Neural progenitor cell (in vitro differentiated cells): ENCODE measurements around the gene GABBR2. TPM values are rescaled to one million over a fixed set of nuclear protein-coding genes. Genes with fewer than 3 reads are reported as not detected.

Experiments
- DNase-seq: peaks from one replicate; pipeline ENCODE4 v3.0.0-alpha.2; 2016; ENCODE audit warnings: low spot score
- H2AFZ ChIP-seq: fragments of 200-600 bp; sonication (generic); replicated peaks from 2 replicates; pipeline ENCODE4 v1.6.1; 2016; ENCODE audit warnings: antibody characterized with exemption
- H3F3A ChIP-seq: fragments of 200-600 bp; sonication (generic); 2 replicates; pipeline ENCODE4 v1.6.1; 2016; ENCODE audit warnings: antibody characterized with exemption, low read depth
- H3K27ac ChIP-seq: fragments of 200-600 bp; sonication (generic); 2 replicates; pipeline ENCODE4 v1.5.1; 2016; ENCODE audit warnings: mild to moderate bottlenecking
- H3K27me3 ChIP-seq: fragments of 200-600 bp; sonication (generic); 2 replicates; pipeline ENCODE4 v1.6.1; 2016; ENCODE audit warnings: mild to moderate bottlenecking, moderate library complexity
- H3K36me3 ChIP-seq: fragments of 200-600 bp; sonication (generic); 2 replicates; pipeline ENCODE4 v1.5.1; 2016
- H3K4me1 ChIP-seq: fragments of 200-600 bp; sonication (generic); 2 replicates; pipeline ENCODE4 v1.6.1; 2016; ENCODE audit warnings: mixed run types
- H3K4me2 ChIP-seq: fragments of 200-600 bp; sonication (generic); 2 replicates; pipeline ENCODE4 v1.6.1; 2016
- H3K4me3 ChIP-seq: fragments of 200-600 bp; sonication (generic); 2 replicates; pipeline ENCODE4 v1.5.1; 2016
- H3K79me2 ChIP-seq: fragments of 200-600 bp; sonication (generic); 2 replicates; pipeline ENCODE4 v1.6.1; 2016; ENCODE audit warnings: low read depth
- H3K9ac ChIP-seq: fragments of 200-600 bp; sonication (generic); 2 replicates; pipeline ENCODE4 v1.6.1; 2016
- H3K9me3 ChIP-seq: fragments of 200-600 bp; sonication (generic); 2 replicates; pipeline ENCODE4 v1.5.1; 2016; ENCODE audit warnings: low read depth
- H4K20me1 ChIP-seq: fragments of 200-600 bp; sonication (generic); 2 replicates; pipeline ENCODE4 v1.6.1; 2016; ENCODE audit warnings: low read depth
- H3K27ac Mint-ChIP-seq: 3 replicates; pipeline ENCODE4 v1.8.0; 2021; ENCODE audit warnings: mixed read lengths
- H3K27me3 Mint-ChIP-seq: 2 replicates; pipeline ENCODE4 v1.8.0; 2022; ENCODE audit warnings: low read depth, mild to moderate bottlenecking, inconsistent platforms, moderate library complexity, mixed read lengths; ENCODE audit not compliant: insufficient read depth
- H3K36me3 Mint-ChIP-seq: 3 replicates; pipeline ENCODE4 v1.8.0; 2021; ENCODE audit warnings: mixed read lengths
- H3K4me1 Mint-ChIP-seq: 3 replicates; pipeline ENCODE4 v1.8.0; 2021; ENCODE audit warnings: mixed read lengths
- H3K4me3 Mint-ChIP-seq: 3 replicates; pipeline ENCODE4 v1.8.0; 2021; ENCODE audit warnings: mild to moderate bottlenecking, moderate library complexity, mixed read lengths
- H3K9me3 Mint-ChIP-seq: 3 replicates; pipeline ENCODE4 v1.8.0; 2020; ENCODE audit warnings: mixed read lengths
- CTCF ChIP-seq: fragments of 200-600 bp; sonication (generic); IDR thresholded peaks from 2 replicates; pipeline ENCODE4 v1.5.1; 2017; ENCODE audit warnings: antibody characterized with exemption, mild to moderate bottlenecking
- EZH2 ChIP-seq: fragments of 200-600 bp; sonication (generic); IDR thresholded peaks from 2 replicates; pipeline ENCODE4 v1.6.1; 2017; ENCODE audit warnings: antibody characterized with exemption, mild to moderate bottlenecking, moderate library complexity
- EZH2phosphoT487 ChIP-seq: fragments of 200-600 bp; sonication (generic); IDR thresholded peaks from 2 replicates; pipeline ENCODE4 v1.6.1; 2017; ENCODE audit warnings: antibody characterized with exemption
- total RNA-seq: library from RNA; depleted of rRNA; stranded (reverse); fragments of >200 nt; gene quantifications from 2 replicates; pipeline ENCODE4 v1.2.3, GENCODE V29; 2015; ENCODE audit warnings: low replicate concordance

Gene GABBR2
- total RNA-seq, 1 donor from 2014 or later: not detected

GRCh38 chr9:98378794-98379193 lies 329.9 kb downstream of the GABBR2 start:
- no peak for TF ChIP-seq CTCF
- no peak for TF ChIP-seq EZH2
- no peak for TF ChIP-seq EZH2phosphoT487
- H3K36me3 ChIP-seq: no peaks in the 10 kb centered on the region
- H3F3A ChIP-seq: no peaks in the 10 kb centered on the region
- Mint-ChIP-seq H3K4me3 (no peak overlapping the region), H3K27ac (no peak overlapping the region), H3K36me3 (no peaks in the 10 kb centered on the region), H3K27me3 (no peaks in the 10 kb centered on the region), H3K9me3 (no peaks in the 10 kb centered on the region), H3K4me1 (peaks cover 38% of the 10 kb centered on the region)
- H3K9me3 ChIP-seq: no peaks in the 10 kb centered on the region
- H4K20me1 ChIP-seq: no peaks in the 10 kb centered on the region
- H3K27ac ChIP-seq: no peak overlapping the region
- H3K9ac ChIP-seq: no peak overlapping the region
- no peaks in the 10 kb centered on the region for H3K27me3 ChIP-seq
- H3K4me1 ChIP-seq: peaks cover under 1% of the 10 kb centered on the region
- DNase-seq: no peak
- H3K4me3 ChIP-seq: no peak overlapping the region
- H3K79me2 ChIP-seq: no peaks in the 10 kb centered on the region
- H2AFZ ChIP-seq: no peak overlapping the region
- H3K4me2 ChIP-seq: no peak overlapping the region

- H3K4me3 ChIP-seq: no peak overlapping the region
- no peaks in the 10 kb centered on the region for H3K27me3 ChIP-seq
- H4K20me1 ChIP-seq: no peaks in the 10 kb centered on the region
- no peaks in the 10 kb centered on the region for H3K4me1 ChIP-seq
- no peak overlapping the region for H3K4me3 Mint-ChIP-seq
- H3F3A ChIP-seq: no peaks in the 10 kb centered on the region
- no peaks in the 10 kb centered on the region for H3K27me3 Mint-ChIP-seq
- DNase-seq: no peak
- no peaks in the 10 kb centered on the region for H3K79me2 ChIP-seq
- no peaks in the 10 kb centered on the region for H3K9me3 Mint-ChIP-seq
- no peak overlapping the region for H3K27ac Mint-ChIP-seq
- TF ChIP-seq EZH2phosphoT487 (no peak), CTCF (no peak), EZH2 (no peak)
- H2AFZ ChIP-seq: no peak overlapping the region
- H3K27ac ChIP-seq: no peak overlapping the region
- peaks cover 38% of the 10 kb centered on the region for H3K4me1 Mint-ChIP-seq
- H3K9me3 ChIP-seq: no peaks in the 10 kb centered on the region
- H3K9ac ChIP-seq: no peak overlapping the region
- no peak overlapping the region for H3K4me2 ChIP-seq
- no peaks in the 10 kb centered on the region for H3K36me3 ChIP-seq
- H3K36me3 Mint-ChIP-seq: no peaks in the 10 kb centered on the region
These were observed 330.4 kb downstream of the GABBR2 start for GRCh38 chr9:98378206-98378780.

- no peaks in the 10 kb centered on the region for H3F3A ChIP-seq
- H3K36me3 ChIP-seq: no peaks in the 10 kb centered on the region
- no peak overlapping the region for H3K4me2 ChIP-seq
- no peaks in the 10 kb centered on the region for H3K9me3 ChIP-seq
- H3K27ac Mint-ChIP-seq: no peak overlapping the region
- H3K9ac ChIP-seq: no peak overlapping the region
- H2AFZ ChIP-seq: no peak overlapping the region
- DNase-seq: no peak
- no peak overlapping the region for H3K4me3 Mint-ChIP-seq
- no peaks in the 10 kb centered on the region for H3K27me3 ChIP-seq
- no peaks in the 10 kb centered on the region for H4K20me1 ChIP-seq
- H3K4me3 ChIP-seq: no peak overlapping the region
- TF ChIP-seq EZH2 (no peak), CTCF (no peak), EZH2phosphoT487 (no peak)
- no peak overlapping the region for H3K27ac ChIP-seq
- no peaks in the 10 kb centered on the region for H3K4me1 ChIP-seq
- H3K9me3 Mint-ChIP-seq: no peaks in the 10 kb centered on the region
- H3K27me3 Mint-ChIP-seq: peaks cover 2% of the 10 kb centered on the region
- H3K79me2 ChIP-seq: no peaks in the 10 kb centered on the region
- H3K4me1 Mint-ChIP-seq: peaks cover 20% of the 10 kb centered on the region
- no peaks in the 10 kb centered on the region for H3K36me3 Mint-ChIP-seq
These were observed 333.5 kb downstream of the GABBR2 start for GRCh38 chr9:98375138-98375726.
